ENCODE data around the gene EIF4ENIF1. TPM values are rescaled to one million over a fixed set of nuclear protein-coding genes. Genes with fewer than 3 reads are reported as not detected.

EIF4ENIF1 gene
- polyA plus RNA-seq, 1 of the 3 experiments (the other 2 are of a cell fraction) = 18.4 TPM

DNA sequence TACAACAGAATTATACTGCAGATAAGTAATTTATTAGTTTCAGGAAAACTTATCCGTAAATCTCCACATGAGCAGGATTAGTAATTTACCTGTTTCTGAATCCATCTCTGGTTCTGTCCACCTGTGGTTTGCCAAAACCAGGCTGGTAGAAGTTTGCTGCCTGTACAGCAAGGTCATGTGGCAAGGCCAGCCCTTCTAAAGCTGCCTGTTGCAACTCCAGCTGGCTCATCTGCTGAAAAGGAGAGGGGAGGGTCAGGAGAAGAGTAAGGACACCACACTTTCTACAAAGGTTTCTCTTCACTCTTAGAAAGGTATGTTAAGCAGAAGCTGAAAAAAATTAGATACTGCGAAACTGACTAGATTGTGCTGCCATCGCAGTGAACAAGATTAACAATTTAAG lies 42.3 kb downstream of the EIF4ENIF1 start:
- H3F3A ChIP-seq (replicated peaks; ENCODE audit: insufficient read depth) = peaks cover 11% of the 10 kb centered on the region
- no peak overlapping the region for H3K9ac ChIP-seq
- H3K9me2 ChIP-seq = no peaks in the 10 kb centered on the region
- H3K36me3 ChIP-seq (replicated peaks in 1 of 2; ENCODE audit: control insufficient read depth in 1 of 2, insufficient read depth in 2 of 2, low read length in 1 of 2) = peaks cover 31 to 52% of the 10 kb centered on the region in 2 experiments
- H3K9me3 ChIP-seq = no peaks in the 10 kb centered on the region
- no peaks in the 10 kb centered on the region for H3K4me1 ChIP-seq (ENCODE audit: control insufficient read depth in 1 of 2, insufficient read depth in 2 of 2, low read depth in 1 of 2, low read length in 1 of 2)
- ChIA-PET CTCF (interaction anchor here (1.0 kb wide), 2 partner anchors 20 to 298 kb away, joined by 3 read pairs; no protein-coding TSS in a partner anchor), POLR2A (no interaction called here)
- no peaks in the 10 kb centered on the region for H3K27me3 ChIP-seq (ENCODE audit: insufficient read depth)
- H3K27ac ChIP-seq (ENCODE audit: low read depth in 2 of 2, low read length in 1 of 2) = no peak overlapping the region
- no peak overlapping the region for H2AFZ ChIP-seq (ENCODE audit: low read depth)
- H4K20me1 ChIP-seq (ENCODE audit: insufficient read depth) = no peaks in the 10 kb centered on the region
- H3K4me3 ChIP-seq (ENCODE audit: low read depth in 2 of 2, low read length in 1 of 2) = no peak overlapping the region
- 97% methylated on average over 3 of the region's 3 CpGs for WGBS (ENCODE audit: low lambda C conversion rate)
- no peak for DNase-seq
- TF ChIP-seq TAF1 (IDR thresholded peaks at IDR 0.05; ENCODE audit: borderline replicate concordance, low read depth, low read length) = no peak
- TF ChIP-seq IRF3 (IDR thresholded peaks at IDR 0.05; ENCODE audit: low read depth, low read length) = no peak
- TF ChIP-seq, protein P1, sequence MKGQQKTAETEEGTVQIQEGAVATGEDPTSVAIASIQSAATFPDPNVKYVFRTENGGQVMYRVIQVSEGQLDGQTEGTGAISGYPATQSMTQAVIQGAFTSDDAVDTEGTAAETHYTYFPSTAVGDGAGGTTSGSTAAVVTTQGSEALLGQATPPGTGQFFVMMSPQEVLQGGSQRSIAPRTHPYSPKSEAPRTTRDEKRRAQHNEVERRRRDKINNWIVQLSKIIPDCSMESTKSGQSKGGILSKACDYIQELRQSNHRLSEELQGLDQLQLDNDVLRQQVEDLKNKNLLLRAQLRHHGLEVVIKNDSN (IDR thresholded peaks at IDR 0.05; ENCODE audit: borderline replicate concordance, low read depth) = no peak
- no peak for TF ChIP-seq ELF1 (IDR thresholded peaks at IDR 0.05)
- no peak for TF ChIP-seq GATA2 (CRISPR knock-in tag; IDR thresholded peaks at IDR 0.05)
- no peak for TF ChIP-seq SIN3A (IDR thresholded peaks at IDR 0.05; ENCODE audit: borderline replicate concordance, low read depth, low read length)
- TF ChIP-seq YY1 (IDR thresholded peaks at IDR 0.05; ENCODE audit: low read depth) = no peak
- no peak overlapping the region for H3K4me2 ChIP-seq
- peaks cover 3% of the 10 kb centered on the region; the same call in 1 of the 2 replicates for H3K79me2 ChIP-seq (ENCODE audit: insufficient read depth)

DNA sequence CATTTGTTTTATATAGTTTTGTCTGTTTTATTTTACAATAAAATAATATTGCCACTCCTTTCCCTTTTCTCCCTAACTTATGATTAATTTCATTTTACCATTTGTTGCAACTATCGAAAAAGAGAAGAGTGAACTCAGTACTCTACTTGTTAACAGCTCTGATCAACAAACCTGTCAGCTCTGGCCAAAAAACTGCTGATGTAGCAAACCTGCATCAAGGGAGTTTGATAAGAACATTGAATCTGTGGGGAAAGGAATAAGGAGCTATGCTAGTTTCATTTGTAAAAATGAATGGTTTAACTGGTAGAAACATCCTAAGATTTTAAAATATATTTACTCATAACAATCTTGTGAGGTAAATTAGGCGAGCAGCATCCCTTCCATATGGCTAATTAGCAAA lies 42.9 kb downstream of the EIF4ENIF1 start:
- Histone ChIP-seq H3K79me2 (ENCODE audit: insufficient read depth) (peaks cover 3% of the 10 kb centered on the region; the same call in 1 of the 2 replicates), H3K4me3 (ENCODE audit: low read depth in 2 of 2, low read length in 1 of 2) (no peak overlapping the region), H3K4me2 (no peak overlapping the region), H3K4me1 (ENCODE audit: control insufficient read depth in 1 of 2, insufficient read depth in 2 of 2, low read depth in 1 of 2, low read length in 1 of 2) (no peaks in the 10 kb centered on the region), H2AFZ (ENCODE audit: low read depth) (no peak overlapping the region), H3K9ac (no peak overlapping the region), H3K9me2 (no peaks in the 10 kb centered on the region), H3K27ac (ENCODE audit: low read depth in 2 of 2, low read length in 1 of 2) (no peak overlapping the region), H3K36me3 (replicated peaks in 1 of 2; ENCODE audit: control insufficient read depth in 1 of 2, insufficient read depth in 2 of 2, low read length in 1 of 2) (peaks cover 31 to 56% of the 10 kb centered on the region in 2 experiments), H4K20me1 (ENCODE audit: insufficient read depth) (no peaks in the 10 kb centered on the region), H3F3A (replicated peaks; ENCODE audit: insufficient read depth) (peaks cover 8% of the 10 kb centered on the region), H3K9me3 (no peaks in the 10 kb centered on the region), H3K27me3 (ENCODE audit: insufficient read depth) (no peaks in the 10 kb centered on the region)
- whole genome bisulfite sequencing (ENCODE audit: low lambda C conversion rate) = 93% methylated on average over 2 of the region's 2 CpGs
- no peak for DNase-seq
- ChIA-PET POLR2A (interaction anchor here (0.6 kb wide), 1 partner anchor 215 kb away, joined by 3 read pairs; the partner anchor contains the start of gene PISD), CTCF (interaction anchor here (1.0 kb wide), 1 partner anchor 21 kb away, joined by 3 read pairs; no protein-coding TSS in a partner anchor)
- no peak for TF ChIP-seq TCF12 (IDR thresholded peaks at IDR 0.05)
- no peak for TF ChIP-seq FOSL2 (IDR thresholded peaks at IDR 0.05; ENCODE audit: borderline replicate concordance, low read depth)
- TF ChIP-seq NRF1 (IDR thresholded peaks at IDR 0.05; ENCODE audit: low read depth, low read length) = no peak
- TF ChIP-seq MXI1 (IDR thresholded peaks at IDR 0.05; ENCODE audit: low read depth, low read length) = no peak
- no peak for TF ChIP-seq ELF1 (IDR thresholded peaks at IDR 0.05)
- no peak for TF ChIP-seq FOXM1 (IDR thresholded peaks at IDR 0.05; ENCODE audit: low read depth)
- TF ChIP-seq NFIC (IDR thresholded peaks at IDR 0.05; ENCODE audit: borderline replicate concordance) = no peak
- no peak for TF ChIP-seq POLR2AphosphoS5 (IDR thresholded peaks at IDR 0.05; ENCODE audit: low read depth, low read length)
- TF ChIP-seq SMC3 (IDR thresholded peaks at IDR 0.05; ENCODE audit: low read depth, low read length) = no peak
- no peak for TF ChIP-seq RXRA (IDR thresholded peaks at IDR 0.05; ENCODE audit: borderline replicate concordance, low read depth)
- no peak for TF ChIP-seq MAX (IDR thresholded peaks at IDR 0.05; ENCODE audit: low read depth)
- no peak for TF ChIP-seq PBX3 (IDR thresholded peaks at IDR 0.05)
- TF ChIP-seq FOXJ3 (CRISPR knock-in tag; IDR thresholded peaks at IDR 0.05) = no peak
- TF ChIP-seq, protein P2, sequence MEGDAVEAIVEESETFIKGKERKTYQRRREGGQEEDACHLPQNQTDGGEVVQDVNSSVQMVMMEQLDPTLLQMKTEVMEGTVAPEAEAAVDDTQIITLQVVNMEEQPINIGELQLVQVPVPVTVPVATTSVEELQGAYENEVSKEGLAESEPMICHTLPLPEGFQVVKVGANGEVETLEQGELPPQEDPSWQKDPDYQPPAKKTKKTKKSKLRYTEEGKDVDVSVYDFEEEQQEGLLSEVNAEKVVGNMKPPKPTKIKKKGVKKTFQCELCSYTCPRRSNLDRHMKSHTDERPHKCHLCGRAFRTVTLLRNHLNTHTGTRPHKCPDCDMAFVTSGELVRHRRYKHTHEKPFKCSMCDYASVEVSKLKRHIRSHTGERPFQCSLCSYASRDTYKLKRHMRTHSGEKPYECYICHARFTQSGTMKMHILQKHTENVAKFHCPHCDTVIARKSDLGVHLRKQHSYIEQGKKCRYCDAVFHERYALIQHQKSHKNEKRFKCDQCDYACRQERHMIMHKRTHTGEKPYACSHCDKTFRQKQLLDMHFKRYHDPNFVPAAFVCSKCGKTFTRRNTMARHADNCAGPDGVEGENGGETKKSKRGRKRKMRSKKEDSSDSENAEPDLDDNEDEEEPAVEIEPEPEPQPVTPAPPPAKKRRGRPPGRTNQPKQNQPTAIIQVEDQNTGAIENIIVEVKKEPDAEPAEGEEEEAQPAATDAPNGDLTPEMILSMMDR (IDR thresholded peaks at IDR 0.05) = no peak
- no peak for TF ChIP-seq RAD21 (IDR thresholded peaks at IDR 0.05; ENCODE audit: low read length)
- no peak for TF ChIP-seq CHD2 (IDR thresholded peaks at IDR 0.05; ENCODE audit: low read length, partially characterized antibody)
- no peak for TF ChIP-seq SIN3A (IDR thresholded peaks at IDR 0.05; ENCODE audit: borderline replicate concordance, low read depth, low read length)
- no peak for TF ChIP-seq RFX5 (IDR thresholded peaks at IDR 0.05; ENCODE audit: low read length)
- no peak for TF ChIP-seq EZH2phosphoT487 (IDR thresholded peaks at IDR 0.05; ENCODE audit: borderline replicate concordance, low read depth)
- no peak for TF ChIP-seq GABPA (IDR thresholded peaks at IDR 0.05; ENCODE audit: low read depth)

All from SK-N-SH (cell line).